Heart left ventricle (tissue), 13 donors: ENCODE measurements around the gene ARF1.

Experiments used
- CTCF ChIP-seq, 12 donors: fragments of 200-600 bp; sonication (generic) in 4 of 12; IDR thresholded peaks; one replicate each; pipeline versions ENCODE4 v1.5.0 to v1.8.0; 2018 to 2022; ENCODE audit warnings: antibody characterized with exemption in 12 of 12, mild to moderate bottlenecking in 5 of 12
- POLR2A ChIP-seq, 2 donors: fragments of 450-650 bp; IDR thresholded peaks; one replicate each; pipeline ENCODE4 v1.6.1; 2017; ENCODE audit warnings: antibody characterized with exemption in 2 of 2, mild to moderate bottlenecking in 2 of 2, moderate library complexity in 2 of 2
- donor health status: ischemic (EF 13 %, LVEDD 7.1; RV severe dilation, severe dysfunction).
- donor health status: DM: no; HTN: yes; CAD: no.
- donor health status: DM: no; HTN: no; CAD: no.
- donor health status: ischemic (EF 25% LVEDD 6.9; RV normal size, moderate dysfunction).
- donor health status: ischemic (EF 25% LVEDD 5.7; RV mildly dilated, moderate dysfunction).
- donor health status: ischemic (EF 35%, LVEDD 5.7; RV mildly dilated, moderate dysfunction).
- donor health status: nonischemic (EF 11% LVEDD 7.7; RV severe dilation, severe dysfunction).
- donor health status: DM: yes; HTN: yes; CAD: no.
- donor health status: PGD.
- donor health status: ischemic (EF 29% LVEDD 5.4; RV normal size, mild dysfunction).
- donor health status: nonischemic (EF 23%, LVEDD 6.1; RV moderate dilation, normal function).

- TF ChIP-seq CTCF (IDR thresholded peaks at IDR 0.05) (no peak), POLR2A (IDR thresholded peaks at IDR 0.05) (no peak)
These were observed 64.1 kb downstream of the ARF1 start for GRCh38 chr1:228146417-228147150.
